Stimulated activated CD4-positive, alpha-beta T cell treated with anti-CD3 and anti-CD28 coated beads, TNF-alpha, amount 100 ng/mL, for 4 hours (primary cell): ENCODE measurements around the gene SFN.
"Not testable (repeated sequence)": the region's sequence is repeated elsewhere in the genome, so short reads cannot be mapped to it uniquely, and the experiment has no call there.

ENCODE experiments used
- DNase-seq, 3 experiments: peaks; one replicate each; pipeline ENCODE4 v3.0.0-alpha.2; 2020; ENCODE audit warnings: low read depth in 3 of 3

Gene SFN

DNA sequence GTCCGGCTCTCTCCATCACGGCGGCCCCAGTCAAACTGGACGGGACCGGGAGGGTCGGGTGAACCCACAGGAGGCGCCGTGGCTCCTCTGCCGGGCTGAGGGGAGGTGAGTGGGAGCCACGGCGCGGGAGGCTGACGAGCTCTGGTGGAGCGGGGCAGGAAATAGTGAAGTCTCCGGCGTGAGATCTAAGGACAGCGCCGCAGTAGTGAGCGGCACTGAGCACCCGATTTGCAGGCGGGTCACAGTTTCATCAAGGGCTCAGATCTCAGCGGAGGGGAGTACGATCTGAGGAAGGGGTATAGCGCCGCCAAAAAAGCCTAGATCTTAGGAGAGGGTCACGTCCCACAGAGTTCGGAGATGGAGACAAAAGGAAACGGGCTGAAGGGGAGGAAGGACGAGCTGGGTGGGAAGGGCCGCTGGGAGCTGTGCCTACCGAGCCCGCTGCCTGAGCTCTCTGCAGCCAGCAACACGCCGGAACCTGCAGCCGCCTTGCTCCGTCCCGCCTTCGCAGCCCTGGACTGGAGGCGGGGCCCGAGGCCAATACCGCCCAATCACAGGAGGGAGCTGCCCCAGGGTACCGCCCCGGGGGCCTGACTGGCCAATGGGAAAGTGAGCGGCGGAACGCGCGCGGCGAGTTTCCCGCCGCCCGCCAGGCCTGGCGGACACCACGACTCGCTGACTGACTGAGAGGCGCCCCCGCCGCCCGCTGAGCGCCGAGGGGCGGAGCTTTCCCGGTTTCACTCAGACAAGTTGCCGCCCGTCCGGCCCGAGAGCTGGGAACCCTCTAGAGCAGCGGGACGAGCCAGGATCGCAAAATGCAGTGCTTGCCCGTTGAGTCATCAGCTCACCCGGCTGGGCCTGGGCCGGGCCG lies 1.9 kb downstream of the SFN start:
- peak; percentile 87 to 89 (median 89) for DNase-seq

- DNase-seq = not testable (repeated sequence)
These were observed 10.1 kb downstream of the SFN start for GRCh38 chr1:26873097-26873496.

DNA sequence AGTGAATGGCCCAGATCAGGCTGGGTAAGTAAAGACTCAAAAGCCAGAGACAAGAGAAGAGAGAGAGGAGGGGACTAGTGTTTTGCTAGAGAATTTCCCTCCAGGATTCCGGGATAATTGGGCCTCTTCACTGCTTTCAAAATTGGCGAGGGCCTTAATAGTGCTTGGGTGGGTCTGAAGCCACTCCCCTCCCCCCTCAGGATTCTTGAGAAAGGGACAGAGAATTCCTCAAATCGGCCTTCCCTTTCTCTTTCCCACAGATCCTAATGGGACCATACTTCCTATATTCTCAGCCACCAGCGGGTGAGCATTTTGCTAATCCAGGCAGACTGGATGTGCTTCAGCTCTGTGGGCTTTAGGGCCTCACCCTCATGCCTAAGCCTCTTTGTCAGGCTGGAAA lies 11.9 kb downstream of the SFN start:
- no peak for DNase-seq

GRCh38 chr1:26877326-26877725 lies 14.4 kb downstream of the SFN start:
- no peak for DNase-seq

- no peak for DNase-seq
These were observed 16.8 kb downstream of the SFN start for GRCh38 chr1:26879793-26880192.

DNA sequence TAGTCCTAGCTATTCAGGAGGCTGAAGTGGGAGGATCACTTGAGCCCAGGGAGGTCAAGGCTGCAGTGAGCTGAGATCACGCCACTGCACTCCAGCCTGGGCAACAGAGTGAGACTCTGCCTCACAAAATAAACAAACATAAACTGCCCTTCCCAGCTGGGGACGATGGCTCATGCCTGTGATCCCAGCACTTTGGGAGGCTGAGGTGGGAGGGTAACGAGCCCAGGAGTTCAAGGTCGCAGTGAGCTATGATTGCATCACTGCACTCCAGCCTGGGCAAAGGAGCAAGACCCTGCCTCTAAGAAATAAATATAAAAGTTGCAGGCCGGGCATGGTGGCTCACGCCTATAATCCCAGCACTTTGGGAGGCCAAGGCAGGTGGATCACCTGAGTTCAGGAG lies 18.7 kb downstream of the SFN start:
- not testable (repeated sequence) for DNase-seq

DNA sequence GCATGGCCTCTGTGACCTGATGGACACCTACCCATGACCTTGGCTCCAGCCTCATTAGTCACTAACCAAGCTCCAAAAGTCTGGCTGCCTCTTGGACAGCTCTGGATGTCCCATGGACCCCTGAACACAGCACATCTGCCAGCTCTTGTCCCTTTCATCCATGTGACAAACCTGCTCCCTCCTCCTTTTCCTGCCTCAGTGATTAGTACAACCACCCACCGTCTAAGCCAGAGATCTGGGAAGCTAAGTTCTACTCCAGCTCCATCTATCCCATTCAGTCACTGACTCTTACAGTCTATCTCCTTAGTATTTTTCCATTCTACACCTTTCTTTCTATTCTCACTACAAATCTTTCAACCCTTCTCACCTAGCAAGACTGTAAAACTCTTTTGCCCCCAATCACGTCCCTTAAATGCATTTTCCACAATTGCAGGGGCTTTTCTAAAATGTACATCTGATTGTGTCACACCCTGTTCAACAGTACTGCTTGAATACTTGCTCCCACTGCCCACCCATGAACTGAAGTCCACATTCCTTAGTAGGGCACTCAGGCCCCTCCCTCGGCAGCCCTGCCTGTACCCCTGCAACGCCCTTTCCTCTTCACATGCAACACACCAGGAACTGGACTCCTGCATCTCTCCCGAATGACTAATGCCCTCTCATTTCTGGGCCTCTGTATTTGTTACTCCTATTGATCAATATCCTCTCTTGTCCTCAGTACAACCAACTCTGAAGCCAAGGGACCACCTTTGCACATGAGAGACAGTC lies 19.9 kb downstream of the SFN start:
- no peak for DNase-seq

DNA sequence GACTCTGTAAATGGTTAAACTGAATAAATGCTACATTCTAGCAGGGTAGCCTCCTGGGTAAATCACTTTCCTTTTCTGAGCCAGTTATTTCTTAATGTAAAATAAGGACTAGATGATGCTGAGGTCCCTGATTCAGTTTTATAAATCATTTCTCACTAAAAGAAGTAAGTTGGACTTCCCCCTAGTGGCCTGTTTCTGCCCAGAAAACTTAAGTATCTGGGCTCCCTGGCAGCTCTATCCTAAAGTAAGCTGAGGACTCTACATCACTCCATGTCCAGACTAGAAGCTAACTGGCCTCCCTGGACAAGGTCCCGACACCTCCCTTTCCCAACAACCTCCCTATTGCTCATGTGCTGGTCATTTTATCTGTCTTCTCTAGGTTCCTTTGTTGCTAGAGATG lies 24.2 kb downstream of the SFN start:
- DNase-seq = no peak

GRCh38 chr1:26888231-26888630 lies 25.3 kb downstream of the SFN start:
- DNase-seq = no peak

DNA sequence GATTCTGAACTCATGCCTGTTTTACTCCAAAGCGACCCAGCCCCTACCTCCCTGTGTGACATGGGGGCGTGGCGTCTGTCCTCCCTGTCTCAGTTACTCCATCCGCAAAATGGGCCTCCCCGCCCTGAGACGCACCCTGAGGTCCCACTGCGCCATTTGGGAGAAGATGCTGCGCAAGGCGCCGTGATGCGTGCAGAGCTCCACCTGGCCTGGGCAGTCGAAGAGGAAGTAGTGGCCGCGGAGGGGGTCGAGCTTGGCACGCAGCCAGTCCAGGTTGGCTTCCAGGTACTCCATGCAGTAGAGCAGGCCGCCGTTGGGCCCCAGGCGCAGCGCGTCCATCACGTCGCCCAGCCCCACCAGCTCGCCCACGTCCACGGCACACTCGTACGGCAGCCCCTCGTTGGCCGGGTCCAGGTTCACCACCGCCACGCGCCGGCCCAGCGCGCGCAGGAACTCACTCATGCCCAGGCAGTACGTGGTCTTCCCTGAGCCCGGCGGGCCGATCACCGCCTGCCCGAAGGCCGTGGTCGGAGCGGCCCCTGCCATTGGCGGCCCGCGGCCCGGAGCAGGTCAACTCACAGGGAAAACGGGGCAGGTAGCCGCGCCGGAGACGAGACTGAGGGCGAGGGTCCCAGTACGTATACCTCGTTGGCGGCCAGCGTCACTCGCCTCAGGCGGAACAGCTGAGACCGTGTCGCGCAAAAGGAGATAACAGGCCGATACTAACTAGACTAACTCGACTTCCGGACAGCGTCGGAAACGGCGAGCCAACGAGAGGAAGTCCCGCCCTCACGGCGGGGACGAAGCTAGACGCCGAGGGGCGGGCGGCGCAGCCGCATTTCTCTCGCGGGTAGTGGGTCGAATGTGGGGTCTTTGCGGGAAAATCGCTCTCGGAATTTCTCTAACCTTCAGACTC lies 26.9 kb downstream of the SFN start, which contains the start of gene GPN2:
TSS of gene GPN2 (minus strand) at position 733 of the 916 bp plus-strand sequence. CDS start at position 546, 187 bp downstream.
- peak; percentile 51 to 58 (median 52) for DNase-seq

DNA sequence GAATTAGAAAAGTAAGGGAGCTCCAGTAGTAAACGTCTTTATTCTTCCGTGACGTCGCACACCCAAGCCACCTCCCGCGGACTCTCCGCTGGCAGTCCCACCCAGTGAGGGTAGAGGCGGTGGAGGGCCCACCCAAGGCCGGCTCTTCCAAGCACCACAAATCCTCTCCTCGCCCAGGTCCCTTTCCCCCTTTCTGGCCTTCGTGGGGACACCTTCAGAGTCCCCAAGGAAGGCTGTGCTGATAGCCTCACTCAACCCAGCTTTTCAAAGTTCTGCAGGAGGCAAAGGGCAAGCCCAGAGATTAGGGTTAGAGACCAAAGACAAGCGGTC lies 27.5 kb downstream of the SFN start:
- no peak for DNase-seq

DNA sequence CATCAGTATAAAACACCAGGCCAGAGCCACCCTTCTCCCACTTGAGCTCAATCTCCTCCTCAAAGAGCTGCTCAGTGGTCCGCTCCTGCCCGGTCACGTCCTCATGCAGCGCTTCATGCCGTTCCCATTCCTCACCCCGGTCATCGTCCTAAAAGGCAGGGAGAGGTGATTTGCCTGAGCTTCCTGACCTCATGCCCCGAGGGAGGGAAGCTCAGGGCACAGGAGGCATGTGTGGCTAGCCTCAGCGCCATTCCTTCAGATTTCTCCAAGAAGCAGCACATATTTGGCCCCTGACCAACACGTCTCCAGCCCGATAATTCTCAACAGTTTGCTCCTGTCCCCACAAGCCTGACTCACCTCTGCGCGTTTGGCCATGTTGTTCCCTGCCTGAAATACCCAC lies 31.3 kb downstream of the SFN start:
- DNase-seq = no peak

- no peak for DNase-seq
These were observed 34.4 kb downstream of the SFN start for GRCh38 chr1:26897351-26897750.

GRCh38 chr1:26900001-26900814 lies 37.3 kb downstream of the SFN start, which contains the start of gene GPATCH3:
GPATCH3 (minus strand) TSS chr1:26900467; CDS start chr1:26900442, 25 bp downstream.
- peak; percentile 75 to 80 (median 78) for DNase-seq

DNA sequence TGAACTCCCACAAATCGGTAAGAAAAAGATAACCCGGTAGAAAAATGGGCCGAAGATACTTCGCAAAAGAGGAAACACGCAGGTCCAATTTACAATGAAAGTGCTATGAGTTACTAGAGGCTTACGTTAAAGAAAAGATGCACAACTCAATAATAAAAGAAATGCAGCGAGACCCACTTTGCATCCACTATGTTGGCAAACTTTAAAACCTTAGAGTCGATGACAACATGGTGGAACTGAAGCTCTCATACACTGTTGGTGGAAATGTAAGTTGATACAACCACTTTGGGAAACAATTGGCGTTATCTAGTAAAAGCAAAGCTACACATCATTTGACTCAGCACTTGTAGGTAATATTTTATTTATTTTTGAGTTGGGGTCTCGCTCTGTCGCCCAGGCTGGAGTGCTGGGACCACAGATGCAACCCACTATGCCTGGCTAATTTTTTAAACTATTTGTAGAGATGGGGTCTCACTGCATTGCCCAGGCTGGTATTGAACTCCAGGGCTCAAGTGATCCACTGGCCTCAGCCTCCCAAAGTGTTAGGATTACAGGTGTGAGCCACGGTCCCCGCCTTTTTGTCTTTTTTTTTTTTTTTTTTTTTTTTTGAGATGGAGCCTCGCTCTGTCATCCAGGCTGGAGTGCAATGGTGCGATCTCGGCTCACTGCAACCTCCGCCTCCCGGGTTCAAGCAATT lies 38.0 kb downstream of the SFN start:
- DNase-seq = no peak

DNA sequence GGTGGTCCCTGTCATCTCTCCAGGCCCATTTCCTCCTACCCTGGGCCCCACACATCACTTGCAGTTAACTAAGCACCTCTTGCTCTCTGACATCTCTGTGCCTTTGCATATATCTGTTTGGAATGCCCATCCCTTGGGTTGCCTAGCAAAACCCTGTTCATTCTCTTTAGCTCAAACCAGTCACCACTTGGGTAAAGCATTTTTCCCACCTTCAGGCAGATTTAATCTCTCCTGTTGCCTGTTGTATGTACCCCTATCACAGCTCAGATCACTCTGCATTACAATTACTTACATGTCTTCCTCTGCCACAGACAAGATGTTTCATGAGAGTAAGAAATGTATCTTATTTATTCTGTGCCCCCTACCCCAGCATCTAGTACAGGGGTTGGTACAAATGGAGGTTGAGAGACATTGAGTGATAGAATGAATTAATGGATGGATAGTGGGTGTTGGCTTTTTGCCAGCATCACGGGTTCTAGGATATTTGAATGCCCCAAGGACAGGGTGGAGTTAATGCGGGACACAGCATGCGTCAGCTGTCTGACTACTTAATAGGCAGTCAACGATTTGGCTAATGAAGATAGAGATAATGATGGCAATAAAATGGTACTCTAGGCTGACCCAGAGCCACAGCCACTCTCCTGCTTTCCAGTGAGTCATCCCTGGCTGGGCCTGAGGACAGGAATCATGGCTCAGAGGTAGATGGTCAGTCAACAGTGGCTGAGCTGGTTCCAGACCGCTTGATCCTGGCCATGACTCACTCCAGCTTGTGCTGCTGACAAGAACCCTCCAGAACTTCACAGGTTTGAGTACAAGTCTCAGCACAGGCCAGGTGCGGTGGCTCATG lies 44.3 kb downstream of the SFN start:
- no peak for DNase-seq

DNA sequence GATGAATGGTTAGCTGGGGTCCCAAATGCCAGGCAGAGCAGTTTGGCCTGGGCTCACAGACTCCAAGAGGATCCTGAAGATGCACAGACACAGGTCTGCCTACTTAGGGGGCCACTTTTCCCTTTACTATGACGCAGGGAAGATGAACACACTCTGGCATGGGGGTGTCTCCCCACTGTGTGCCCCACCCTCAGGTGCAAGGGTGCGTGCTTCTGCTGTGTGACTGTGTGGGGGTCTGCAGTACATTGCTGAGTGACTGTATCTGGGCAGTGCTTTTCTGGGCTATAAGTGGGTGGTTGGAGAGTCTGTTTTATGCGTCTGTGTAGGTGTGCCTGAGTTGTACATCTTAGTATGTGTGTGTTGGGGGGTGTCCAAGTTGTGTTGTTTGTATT lies 47.0 kb downstream of the SFN start:
- DNase-seq = no peak

GRCh38 chr1:26910343-26911160 lies 47.6 kb downstream of the SFN start:
- no peak for DNase-seq
